HL-60/S4 treated with phorbol 12-myristate 13-acetate at 8.2 ng/mL for 4 days and 3 days (cell line): ENCODE results near the gene PSAT1.

Experiments
- in situ Hi-C: fragments of 300-500 bp; cut with MboI; formaldehyde crosslinking; loops from 2 replicates; pipeline ENCODE4 v1.15.0; 2022; ENCODE audit warnings: low sequenced_read_pairs

Gene PSAT1

GRCh38 chr9:78316166-78316892 lies 19.4 kb downstream of the PSAT1 start:
- in situ Hi-C loops = no loop called here

DNA sequence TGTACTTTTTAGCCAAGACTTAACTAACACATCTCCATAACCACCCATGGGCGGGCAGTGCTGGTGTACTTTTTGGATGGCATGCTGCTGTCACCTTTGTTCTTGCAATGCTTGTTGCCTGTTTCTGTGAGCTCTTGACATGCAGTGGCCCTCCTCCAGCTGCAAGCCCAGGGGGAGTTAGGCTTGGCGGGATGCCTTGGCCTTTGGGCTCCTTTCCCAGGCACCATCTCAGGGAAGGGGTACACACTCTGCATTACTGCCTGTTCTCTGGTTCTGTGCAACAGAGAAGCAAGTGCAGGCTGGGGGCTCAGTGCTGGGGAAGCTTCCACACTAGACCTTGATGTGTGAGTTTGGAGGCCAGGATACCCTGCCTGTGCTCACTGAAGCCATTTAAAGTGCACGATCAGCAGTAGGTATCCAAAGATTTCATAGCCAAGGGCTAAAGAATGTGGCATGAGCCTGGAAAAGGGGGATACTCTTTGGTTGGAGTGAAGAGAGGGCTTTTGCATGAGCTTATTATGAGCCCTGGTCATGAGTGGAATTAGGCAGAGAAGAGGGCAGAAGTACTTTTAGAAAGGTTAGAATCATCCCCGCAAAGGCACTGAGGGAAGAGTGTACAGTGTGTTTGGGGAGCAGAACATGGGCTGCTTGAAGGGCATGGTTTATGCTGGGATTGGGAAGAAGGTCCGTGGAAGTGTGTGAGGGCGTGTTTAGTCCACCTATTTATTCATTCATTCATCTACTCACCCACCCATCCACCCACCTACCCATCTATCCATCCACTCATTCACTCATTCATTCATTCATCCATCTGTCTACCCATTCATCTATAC lies 22.5 kb downstream of the PSAT1 start:
- in situ Hi-C loops = no loop called here

DNA sequence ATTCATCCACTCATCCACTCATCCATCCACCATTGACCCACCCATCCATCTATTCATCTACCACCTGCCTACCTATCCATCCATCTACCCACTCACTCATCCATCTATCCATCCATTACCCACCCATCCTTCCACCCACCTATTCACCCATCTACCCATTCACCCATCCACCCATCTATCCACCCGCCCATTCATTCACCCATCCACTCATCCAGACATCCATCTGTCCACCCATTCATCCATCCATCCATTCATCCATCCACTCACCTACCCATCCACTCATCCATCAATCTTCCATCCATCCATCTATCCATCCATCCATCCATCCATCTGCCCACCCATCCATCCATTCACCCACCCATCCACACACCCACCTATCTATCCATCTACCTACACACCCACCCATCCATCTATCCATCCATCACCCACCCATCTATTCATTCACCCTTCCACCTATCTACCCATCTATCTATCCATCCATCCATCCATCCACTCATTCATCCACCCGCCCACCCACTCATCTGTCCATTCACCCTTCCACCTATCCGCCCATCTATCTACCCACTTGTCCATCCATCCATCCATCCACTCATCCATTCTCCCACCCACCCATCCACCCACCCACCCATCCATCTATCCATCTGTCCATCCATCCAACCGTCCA lies 23.2 kb downstream of the PSAT1 start:
- in situ Hi-C loops = no loop called here

GRCh38 chr9:78320875-78321496 lies 24.1 kb downstream of the PSAT1 start:
- in situ Hi-C loops = no loop called here

DNA sequence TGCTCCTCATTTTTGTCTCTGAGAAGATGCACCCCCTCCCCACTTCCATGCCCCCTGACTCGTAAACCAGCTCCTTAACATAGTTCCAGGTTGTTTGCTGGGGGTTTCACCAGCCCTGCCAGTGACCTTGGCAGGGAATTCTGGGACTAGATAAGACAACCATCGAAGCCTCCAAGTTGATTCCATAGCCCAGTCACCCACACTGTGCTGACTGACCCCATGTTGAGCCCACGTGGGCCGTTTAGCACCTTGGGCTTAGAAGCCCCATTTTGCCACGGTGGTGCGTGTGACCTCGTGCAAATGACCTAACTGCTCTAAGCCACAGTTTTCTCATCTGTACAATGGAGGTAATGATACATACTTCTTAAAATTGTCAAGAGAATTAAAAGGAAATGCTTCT lies 24.6 kb downstream of the PSAT1 start:
- in situ Hi-C loops = no loop called here

GRCh38 chr9:78324068-78324650 lies 27.2 kb downstream of the PSAT1 start:
- in situ Hi-C loops = no loop called here

GRCh38 chr9:78324682-78325081 lies 27.8 kb downstream of the PSAT1 start:
- in situ Hi-C loops = no loop called here

DNA sequence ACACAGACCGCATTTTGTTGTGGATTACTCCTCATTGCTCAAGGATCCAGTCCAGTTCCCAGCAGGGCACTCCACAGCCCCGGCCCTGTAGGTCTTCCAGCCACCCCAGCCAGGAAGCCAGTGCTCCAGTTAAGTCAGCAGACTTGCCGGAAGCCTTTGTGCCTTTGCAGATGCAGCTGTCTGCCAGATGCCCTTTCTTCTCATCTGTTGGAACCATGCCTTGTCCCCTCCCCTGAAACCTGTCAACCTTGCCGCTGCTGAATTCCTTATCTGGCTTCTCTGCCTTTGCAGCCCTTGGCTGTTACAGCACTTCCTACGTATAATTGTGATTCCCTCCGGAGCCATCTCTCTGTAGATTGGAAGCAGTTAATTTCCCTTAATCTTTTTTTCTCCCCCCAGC lies 28.4 kb downstream of the PSAT1 start:
- in situ Hi-C loops = no loop called here

DNA sequence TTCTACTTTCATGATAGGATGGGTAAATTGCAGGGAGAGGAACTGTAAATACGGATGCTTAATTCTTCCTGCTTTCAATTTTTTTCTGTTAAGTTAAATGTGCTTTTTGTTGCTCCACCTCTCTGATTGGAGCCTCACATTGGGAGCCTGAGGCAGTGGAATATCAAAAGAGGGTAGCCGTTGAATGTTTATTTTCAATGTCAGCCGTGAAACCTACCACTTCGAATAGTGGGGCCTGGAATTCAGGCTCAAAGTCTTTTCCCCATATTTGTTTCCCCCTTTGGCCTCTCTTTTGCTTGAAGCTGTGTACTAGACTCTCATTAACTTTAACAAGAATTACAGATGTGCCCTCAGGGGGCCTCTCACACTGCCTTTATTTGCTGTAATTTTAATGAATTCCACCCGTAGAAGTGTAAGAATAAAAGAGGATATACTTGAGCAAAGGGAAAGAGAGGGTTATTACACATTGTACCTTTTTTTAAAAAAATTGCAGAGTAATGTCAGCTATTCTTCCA lies 29.0 kb downstream of the PSAT1 start:
- in situ Hi-C loops = no loop called here

- in situ Hi-C loops = no loop called here
These were observed 29.6 kb downstream of the PSAT1 start for GRCh38 chr9:78326564-78326963.

GRCh38 chr9:78332381-78332780 lies 35.5 kb downstream of the PSAT1 start:
- in situ Hi-C loops = no loop called here

- in situ Hi-C loops = no loop called here
These were observed 51.9 kb downstream of the PSAT1 start for GRCh38 chr9:78348848-78349247.

- in situ Hi-C loops = no loop called here
These were observed 54.9 kb downstream of the PSAT1 start for GRCh38 chr9:78351816-78352215.

GRCh38 chr9:78354324-78354973 lies 57.5 kb downstream of the PSAT1 start:
- in situ Hi-C loops = no loop called here

DNA sequence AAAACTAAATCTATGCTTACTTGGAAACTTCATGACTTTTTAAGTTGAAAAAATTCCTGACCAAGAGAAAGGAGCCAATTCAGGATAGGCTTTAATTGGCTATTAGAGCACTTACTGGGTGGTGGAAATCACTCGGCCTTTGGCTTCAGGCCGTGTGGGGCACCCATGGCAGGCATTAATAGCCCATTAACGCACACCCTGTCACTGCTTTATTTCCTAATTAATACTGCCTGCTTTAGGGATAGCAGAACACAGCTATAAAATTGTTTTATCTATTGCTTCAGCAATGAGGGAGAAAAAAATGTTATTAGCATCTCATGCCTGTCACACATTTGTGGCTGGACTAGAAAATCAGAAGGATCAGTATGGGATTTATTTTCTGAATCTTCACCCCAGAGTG lies 58.1 kb downstream of the PSAT1 start:
- in situ Hi-C loops = no loop called here

GRCh38 chr9:78356634-78357033 lies 59.7 kb downstream of the PSAT1 start:
- in situ Hi-C loops = no loop called here

GRCh38 chr9:78357165-78357873 lies 60.4 kb downstream of the PSAT1 start:
- in situ Hi-C loops = no loop called here

- in situ Hi-C loops = no loop called here
These were observed 61.6 kb downstream of the PSAT1 start for GRCh38 chr9:78358329-78359051.

GRCh38 chr9:78363221-78363620 lies 66.3 kb downstream of the PSAT1 start:
- in situ Hi-C loops = no loop called here
